GM18519 (cell line): Measurements from ENCODE around the gene BRICD5.

Experiments
- ATAC-seq: cut with Tn5 transposase; IDR thresholded peaks from one replicate; pipeline ENCODE4 v1.9.1; 2021; ENCODE audit warnings: mild to moderate bottlenecking, moderate library complexity; ENCODE audit not compliant: unreplicated experiment, low FRiP score

BRICD5 gene

DNA sequence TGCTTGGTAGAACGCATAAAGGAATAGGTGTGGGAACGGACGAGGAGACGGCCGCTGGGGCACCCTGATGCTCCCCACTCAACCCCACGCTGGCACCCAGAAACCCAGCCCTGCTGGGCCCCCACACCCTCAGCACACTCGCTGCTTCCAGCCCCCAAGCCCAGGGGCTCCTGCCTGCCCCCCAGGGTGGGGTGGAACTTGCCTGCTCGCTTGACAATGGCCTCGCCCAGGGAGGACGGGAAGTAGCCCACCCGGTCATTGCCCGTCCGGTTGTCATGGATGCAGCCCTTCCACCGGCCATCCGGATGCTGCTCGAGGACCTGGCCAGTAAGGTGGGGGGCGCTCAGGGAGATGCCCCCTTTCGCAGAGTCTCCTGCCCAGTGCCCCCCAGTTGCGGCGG, 24.2 kb downstream of the BRICD5 start:
- ATAC-seq, result no peak

DNA sequence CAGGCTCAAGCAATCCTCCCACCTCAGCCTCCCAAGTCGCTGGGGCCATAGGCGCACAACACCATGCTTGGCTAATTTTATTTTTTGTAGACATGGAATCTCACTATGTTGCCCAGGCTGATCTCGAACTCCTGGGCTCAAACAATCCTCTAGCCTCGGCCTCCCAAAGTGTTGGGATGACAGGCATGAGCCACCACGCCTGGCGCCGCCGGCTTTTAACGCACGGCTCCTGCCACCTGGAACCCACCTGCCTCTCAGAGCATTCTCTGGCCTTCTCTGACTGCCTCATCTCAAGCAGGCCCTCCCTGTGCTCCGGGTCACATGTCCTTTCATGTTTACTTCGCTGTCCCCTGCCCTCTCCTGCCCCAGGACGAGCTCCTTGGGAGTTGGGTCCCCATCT, 24.6 kb downstream of the BRICD5 start:
- ATAC-seq, result no peak

DNA sequence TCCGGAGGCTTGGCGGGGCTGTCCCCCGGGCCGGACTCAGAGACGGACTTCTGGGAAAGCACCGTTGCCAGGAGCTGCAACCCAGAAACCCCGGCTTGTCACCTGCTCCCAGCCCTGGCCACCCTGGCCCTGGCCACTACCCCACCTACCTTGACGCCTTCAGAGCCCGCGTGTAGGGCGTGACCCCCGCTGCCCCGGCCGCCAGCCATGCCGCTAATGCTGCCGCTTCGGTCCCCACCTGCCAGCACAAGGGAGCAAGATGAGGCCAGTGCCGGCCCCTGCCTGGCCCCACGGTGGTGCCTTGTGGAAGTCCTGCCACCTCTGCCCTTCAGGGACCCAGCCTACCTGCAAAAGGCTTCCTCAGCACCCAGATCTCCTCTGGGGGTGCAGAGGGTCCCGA, 25.7 kb downstream of the BRICD5 start:
- ATAC-seq, result no peak

DNA sequence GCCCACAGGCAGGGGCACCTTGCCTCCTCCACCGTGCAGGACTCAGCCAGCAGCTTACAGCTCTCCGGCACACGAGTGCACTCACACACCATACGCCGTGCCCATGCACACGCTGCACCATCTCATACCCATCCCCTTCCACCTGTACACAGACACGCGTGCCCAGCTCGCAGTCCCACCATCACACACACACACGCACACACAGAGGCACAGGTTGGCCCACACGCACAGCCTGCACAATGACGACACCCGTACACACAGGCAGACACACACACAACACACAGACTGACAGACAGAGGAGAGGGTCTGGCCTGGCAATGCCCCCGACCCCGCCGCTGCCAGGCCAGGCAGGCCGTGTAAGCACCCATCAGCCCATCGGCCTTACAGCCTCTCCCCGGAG, 26.3 kb downstream of the BRICD5 start:
- ATAC-seq, result no peak

DNA sequence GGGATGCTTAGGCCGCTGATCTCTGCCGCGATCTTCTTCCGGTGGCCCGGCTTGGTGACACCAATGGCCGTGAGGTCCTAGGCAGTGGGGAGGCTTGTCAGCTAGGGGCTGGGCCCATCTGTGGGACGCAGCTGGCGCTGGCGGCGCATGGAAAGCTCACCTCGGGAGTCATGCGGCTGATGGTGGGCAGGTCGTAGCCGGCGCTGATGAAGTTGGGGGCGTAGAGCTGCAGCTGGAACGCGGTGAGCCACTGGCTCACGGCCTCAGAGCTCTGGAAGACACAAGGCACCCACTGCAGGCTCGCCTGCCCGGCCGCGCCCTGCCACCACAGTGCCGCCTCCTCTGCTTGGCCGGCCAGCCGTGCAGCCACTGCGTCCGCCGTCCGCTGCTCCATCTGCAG, 27.0 kb downstream of the BRICD5 start:
- ATAC-seq, result no peak

DNA sequence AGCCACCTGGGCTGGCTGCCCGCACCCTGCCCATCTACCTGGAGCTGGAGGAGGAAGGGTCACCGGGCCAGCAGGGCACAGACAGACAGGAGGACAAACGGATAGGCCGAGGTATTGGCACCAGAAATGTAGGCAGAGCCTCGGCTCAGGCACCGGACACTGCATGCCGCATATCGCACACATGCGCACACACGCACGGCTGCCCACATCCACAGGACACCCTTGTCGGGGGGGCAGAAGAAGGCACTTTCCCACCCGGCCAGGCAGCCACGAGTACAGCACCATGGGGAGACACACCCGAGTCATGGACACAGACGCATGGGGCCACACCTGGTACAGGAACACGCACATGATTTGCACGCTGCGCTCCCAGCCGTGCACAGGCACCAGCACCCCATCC, 28.7 kb downstream of the BRICD5 start:
- ATAC-seq, result no peak

DNA sequence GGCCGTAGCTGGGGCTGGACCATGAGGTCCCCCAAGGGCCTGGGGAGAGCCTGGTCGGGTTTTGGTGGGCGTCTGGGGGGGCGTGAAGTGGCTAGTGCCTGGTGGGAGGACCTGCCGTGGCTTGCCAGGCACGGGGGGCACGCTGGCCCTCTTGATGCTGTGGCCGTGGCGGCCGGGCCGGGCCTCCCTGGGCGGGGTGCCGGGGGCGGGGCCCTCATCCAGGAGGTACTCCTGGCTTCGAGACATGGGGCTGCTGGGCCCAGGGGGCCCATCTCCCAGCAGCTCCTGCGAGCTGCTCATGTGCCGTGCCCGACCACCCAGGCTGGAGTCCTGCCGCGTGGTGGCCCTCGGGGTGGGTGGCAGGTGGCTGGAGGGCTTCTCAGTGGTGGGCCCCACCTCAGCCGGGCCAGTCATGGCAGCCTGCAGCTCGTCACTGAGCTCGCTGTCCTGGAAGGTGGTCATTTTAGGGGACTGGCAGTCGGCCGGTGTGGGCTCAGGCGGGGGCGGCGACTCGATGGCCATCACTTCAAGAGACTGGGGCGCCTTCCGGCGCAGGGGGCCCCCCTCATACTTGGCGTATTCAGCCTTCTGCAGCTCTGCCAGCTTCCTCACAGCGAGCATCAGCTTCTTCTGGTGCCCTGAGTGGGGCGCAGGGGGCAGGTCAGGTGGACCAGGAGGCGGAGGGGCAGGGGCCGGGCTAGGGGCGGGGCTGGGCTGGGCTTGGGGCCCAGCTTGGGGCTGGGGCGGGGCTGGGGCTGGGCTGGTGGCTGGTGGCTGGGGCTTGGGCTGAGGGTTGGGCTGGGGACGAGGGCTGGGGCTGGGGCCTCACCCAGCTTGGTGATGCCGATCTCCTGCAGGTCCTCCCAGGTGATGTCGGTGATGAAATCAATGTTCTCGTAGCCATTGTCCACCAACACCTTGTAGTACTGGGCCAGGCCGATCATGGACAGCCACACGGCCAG, 29.4 kb downstream of the BRICD5 start:
- no peak for ATAC-seq

DNA sequence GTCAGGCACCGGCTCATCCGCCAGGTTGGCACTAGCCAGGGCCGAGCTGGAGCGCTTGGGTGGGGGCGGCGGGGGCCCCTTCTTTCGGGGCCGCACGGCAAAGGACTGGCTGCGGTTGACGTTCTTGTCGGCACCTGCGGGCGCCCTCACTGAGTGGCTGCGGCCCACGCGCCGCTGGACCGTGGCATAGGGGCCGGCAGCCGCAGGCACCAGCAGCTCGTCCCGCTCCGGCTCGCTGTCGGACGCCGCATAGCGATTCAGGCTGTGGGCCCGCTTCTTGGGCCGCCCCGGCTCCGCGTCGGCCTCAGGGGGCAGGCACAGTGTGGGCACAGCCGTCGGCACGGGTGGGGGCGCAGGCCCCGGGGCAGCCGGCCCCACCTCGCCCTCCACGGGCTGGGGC, 30.2 kb downstream of the BRICD5 start:
- no peak for ATAC-seq

DNA sequence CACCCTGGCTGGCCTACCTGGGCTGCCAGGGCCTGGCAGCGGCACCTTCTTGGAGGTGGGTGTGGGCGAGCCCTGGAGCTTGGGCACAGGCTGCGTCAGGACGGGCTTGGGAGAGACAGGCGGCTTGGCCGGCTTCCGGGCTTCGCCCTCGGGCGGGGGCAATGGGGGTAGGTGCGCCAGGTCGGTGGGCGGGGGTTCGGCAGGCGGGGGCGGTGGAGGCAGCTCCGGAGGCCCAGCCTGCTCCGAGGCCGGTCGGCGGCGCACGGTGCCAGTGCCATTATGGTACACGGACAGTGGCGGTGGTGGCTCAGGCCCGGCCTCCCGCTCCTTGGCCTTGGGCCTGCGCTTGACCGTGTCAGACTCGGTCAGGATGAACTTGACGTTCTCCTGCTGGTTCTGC, 31.1 kb downstream of the BRICD5 start:
- ATAC-seq, result no peak

DNA sequence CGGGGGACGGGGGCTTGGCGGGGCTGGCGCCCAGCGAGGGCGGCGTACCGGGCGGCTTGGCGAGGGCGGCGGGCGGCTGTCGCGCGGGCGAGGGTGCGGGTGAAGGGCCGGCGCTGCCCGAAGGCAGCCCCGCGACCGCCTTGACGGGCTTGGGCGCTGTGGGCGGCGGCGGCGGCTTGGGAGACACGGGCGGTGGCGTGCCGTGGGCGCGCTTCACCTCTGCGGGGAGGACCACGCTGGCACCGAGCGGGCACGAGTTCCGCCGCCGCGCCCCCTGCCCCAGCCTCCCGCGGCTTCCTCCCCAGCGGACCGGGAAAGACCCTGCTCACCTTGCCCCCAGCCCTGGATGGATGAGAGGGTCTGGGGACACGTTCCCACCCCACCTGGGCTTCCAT, 31.6 kb downstream of the BRICD5 start:
- no peak for ATAC-seq

DNA sequence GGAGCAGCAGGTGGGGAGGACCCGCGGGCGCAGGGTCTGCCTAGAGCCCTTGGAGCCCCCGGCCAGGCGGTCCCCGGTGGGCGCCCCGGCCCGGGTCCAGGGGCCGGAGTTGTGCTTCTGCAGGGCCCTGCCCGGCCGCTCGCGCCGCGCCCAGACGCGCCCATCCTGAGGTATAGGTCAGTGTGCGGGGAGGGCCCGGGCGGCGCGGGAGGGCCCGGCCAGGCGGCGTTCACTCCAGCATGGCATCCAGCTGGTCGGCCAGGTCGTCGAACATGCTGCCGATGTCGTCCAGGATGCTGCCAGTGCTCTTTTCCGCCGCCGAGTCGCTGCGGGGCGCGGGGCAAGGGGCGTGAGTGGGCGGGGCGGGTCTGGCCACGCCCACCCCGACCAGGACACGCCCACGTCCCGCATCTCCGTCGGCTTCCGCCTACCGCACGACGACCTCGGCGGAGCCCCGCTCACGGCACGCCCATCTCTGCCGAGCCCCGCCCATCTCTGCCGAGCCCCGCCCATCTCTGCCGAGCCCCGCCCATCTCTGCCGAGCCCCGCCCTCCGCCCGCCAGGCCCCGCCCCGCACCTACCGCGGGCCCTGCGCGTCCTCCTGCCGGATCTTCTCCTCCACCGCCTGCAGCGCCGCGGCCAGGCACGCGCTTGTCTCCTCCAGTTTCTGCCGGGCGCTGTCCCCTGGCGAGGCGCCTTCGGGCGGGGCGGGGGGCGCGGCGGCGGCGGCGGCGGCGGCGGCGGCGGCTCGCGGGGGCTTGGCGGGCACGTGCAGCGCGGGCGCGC, 32.1 kb downstream of the BRICD5 start:
- ATAC-seq, result no peak

DNA sequence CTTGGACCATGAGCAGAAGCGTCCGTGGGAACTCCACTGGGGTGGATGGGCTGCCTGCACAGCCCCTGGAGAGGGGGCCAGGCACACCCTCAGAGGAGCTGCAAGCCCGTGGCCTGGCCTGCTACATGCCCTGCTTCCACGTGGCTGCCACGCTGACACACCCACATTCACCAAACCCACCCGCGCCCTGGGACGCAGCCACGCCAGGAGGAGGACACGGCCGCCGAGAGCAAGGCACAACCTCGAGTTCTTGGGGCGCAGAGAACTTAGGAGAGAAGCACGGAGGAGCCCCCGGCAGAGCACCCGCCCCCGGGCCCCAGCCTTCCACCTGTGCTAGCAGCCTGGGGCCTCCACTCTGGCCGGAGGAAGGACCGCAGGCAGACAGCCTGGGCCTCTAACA, 33.1 kb downstream of the BRICD5 start:
- ATAC-seq, result no peak

DNA sequence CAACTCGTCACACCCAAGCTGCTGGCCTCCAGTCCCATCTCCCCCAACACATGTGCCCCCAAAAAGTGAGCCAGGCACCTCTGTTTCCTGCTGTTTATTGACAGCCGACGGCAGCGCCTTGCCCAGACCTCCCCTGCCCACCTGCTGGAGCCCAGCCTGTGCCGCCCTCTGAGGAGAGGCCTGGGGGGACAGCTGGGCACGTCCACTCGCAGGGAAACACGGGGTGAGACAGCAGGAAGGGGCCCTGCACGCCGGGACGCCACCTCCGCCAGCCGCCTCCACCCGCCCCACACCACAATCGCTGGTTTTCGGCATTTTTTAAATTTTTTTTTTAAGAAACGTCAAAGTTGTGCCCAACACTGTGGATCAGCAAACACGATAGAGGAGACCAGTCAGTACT, 33.6 kb downstream of the BRICD5 start:
- no peak for ATAC-seq

DNA sequence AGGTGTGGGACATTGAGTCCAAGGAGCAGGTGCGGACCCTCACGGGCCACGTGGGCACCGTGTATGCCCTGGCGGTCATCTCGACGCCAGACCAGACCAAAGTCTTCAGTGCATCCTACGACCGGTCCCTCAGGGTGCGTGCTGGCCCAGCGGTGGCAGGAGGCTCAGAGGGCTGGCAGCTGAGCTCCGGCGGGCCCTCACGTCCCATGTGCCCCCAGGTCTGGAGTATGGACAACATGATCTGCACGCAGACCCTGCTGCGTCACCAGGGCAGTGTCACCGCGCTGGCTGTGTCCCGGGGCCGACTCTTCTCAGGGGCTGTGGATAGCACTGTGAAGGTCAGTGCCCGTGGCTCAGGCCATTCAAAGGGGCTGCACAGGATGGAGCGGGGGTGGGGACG, 34.6 kb downstream of the BRICD5 start:
- no peak for ATAC-seq

DNA sequence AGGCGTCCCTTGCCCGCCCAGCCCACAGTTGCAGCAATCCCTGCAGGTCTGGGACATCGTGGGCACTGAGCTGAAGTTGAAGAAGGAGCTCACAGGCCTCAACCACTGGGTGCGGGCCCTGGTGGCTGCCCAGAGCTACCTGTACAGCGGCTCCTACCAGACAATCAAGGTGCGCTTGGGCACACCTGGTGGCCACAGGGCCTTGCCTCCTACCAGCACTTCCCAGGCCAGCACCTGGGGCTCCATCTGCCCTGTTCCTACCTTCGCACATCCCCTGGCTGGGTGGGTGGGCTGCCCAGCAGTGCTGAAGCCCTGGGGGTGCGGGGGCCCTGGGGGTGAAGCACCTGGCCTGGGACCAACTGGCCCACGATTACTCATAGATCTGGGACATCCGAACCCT, 35.2 kb downstream of the BRICD5 start:
- no peak for ATAC-seq

DNA sequence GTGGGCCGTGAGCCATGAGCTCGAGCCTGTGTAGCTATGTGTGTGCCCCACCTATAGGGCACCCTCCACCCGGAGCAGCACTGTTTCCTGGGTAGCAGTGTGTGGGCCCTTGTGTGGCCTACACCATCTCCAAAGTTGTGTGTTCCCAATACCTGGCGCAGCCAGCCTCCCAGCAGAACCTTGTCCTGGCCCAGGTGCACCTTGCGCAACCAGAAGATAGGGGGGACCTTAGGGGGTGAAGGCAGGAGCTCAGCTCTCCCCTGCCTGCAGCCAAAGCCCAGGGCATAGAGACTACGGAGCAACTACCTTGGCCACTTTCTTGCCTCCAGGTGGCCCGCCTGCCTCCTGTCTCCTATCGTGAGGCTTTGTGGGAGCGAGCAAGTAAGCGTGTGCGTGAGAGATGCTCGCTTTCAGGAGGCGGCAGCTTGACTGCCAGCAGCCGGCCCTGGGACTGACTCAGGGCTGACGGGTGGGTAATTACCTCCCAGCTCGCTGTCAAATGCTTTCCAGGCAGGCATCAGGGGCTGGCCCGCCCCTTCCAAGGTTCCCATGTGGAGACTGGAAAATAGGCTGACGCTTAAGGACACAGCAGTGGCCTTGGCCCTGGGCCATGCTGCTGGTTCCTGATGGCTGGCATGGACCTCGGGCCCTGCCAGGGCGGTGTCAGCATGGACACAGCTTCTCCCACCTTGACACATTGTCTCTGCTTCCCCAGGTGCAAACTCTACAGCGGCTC, 36.1 kb downstream of the BRICD5 start:
- no peak for ATAC-seq

DNA sequence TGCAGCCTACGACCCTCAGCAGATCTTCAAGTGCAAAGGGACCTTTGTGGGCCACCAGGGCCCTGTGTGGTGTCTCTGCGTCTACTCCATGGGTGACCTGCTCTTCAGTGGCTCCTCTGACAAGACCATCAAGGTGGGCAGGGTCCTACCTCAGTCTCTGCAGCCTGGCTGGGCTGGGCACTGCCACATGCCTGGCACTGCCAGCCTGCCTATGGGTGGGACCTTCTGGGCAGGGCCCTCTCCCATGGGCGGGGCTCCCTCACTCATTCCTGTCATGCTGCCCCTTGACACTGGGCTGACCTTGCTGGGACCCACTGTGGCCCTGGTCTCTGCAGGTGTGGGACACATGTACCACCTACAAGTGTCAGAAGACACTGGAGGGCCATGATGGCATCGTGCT, 36.7 kb downstream of the BRICD5 start:
- ATAC-seq, result no peak

DNA sequence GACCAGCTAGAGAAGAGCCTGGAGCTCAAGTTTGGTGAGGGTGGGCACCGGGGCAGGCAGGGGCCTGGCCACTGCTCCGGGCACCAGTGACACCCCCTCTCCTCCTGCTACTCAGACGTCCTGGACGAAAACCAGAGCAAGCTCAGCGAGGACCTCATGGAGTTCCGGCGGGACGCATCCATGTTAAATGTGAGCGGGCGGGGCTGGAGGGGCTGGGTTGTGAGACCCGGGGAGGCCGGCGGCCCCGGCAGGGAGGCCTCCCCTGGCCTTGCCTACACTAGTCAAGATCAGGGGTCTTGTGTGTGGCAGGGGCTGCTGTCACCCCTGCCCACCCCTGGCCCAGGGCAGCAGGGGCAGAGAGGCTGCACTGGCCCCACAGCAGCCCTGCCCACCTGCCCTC, 37.3 kb downstream of the BRICD5 start:
- no peak for ATAC-seq

DNA sequence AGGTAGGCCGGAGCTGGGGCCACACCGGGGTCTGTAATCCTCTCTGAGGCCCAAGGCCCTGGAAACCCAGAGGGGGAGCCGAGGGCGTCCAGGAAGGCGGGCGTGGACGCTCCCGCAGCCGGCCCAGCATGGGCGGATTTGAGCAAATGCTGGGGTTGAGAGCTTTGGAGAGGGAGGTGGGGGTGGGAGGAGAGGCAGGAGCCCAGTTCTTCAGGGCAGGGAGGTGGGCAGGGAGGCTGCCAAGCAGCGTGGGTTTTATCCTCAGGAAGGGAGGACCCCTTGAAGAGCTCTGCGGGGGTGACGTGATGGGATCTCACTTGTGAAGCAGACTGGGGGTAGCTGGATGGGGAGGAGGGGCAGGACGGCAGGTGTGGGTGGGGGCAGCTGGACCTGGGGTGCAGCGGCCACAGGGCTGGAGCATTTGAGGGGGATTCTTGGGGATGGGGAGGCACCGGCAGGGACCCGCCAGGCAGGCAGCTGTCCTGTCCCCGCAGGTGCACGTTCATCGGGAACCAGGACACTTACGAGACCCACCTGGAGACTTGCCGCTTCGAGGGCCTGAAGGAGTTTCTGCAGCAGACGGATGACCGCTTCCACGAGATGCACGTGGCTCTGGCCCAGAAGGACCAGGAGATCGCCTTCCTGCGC, 37.9 kb downstream of the BRICD5 start:
- ATAC-seq, result no peak

DNA sequence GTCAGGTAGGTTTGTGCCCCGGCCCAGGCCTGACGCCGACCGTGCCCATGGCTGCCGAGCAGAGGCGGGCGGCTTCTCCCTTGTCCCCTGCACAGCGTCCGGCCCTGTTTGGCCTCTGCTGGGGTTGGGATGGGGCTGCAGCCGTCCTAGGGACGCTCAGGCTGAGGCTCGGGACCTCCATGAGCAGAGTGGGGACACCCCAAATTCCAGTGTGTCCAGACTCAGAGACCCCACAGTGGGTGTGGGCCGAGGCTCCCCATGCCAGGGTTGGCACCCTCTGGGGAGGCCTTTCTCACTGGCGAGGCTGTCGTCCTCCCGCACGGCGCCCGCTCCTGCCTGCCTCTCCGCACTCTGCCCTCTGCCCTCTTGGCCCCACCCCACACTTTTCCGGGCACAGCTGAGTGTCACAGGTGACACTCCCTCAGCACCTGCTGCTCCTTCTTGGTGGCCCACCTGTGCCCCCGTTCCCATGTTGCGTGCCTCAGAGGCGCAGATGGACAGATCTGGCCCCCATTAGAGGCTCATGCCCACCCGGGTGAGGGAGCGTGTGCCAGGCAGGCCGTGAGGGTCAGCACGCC, 39.0 kb downstream of the BRICD5 start:
- no peak for ATAC-seq
